ENCODE measurements around the gene PRKCH. TPM values are rescaled to one million over a fixed set of nuclear protein-coding genes. Genes with fewer than 3 reads are reported as not detected.

PRKCH gene
- total RNA-seq, 2 donors from 2014 or later: 7.2 to 8.6 TPM

DNA sequence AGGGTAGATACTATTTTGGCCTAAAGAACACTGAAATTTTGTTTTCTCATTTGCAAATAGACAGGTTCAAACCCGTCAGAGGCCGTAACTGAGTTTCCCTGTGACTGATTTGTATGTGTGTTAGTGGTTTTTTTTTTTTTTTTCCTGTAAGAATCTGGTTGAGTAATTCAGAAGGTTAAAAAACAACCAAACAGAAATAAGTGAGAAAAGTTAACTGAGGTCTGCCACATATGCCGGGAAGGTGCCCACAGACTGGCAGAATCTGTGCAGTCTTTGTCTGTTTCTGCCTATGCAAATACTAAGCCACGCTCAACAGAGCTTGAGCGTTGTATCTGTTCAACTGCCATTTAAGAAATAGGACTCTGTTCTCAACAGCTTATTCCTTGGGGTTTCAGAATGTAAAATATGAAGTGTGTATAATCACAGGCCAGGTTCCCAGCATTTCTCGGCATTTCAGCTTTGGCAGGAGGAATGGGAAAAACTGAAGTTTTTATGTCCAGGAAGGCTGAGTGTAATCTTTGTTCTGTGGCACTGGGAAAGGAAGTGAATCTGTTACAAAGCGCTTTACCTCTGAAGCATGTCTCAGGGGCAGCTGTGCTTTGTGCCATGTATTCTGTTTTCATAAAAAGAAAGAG, 181.9 kb downstream of the PRKCH start:
- no peaks in the 10 kb centered on the region for H3K27me3 ChIP-seq (ENCODE audit: control insufficient read depth, insufficient read depth, low read length, poor library complexity, severe bottlenecking)
- H3K4me1 ChIP-seq (ENCODE audit: control insufficient read depth, insufficient read depth, low read length): peaks cover 8% of the 10 kb centered on the region
- H3K9ac ChIP-seq (ENCODE audit: extremely low read depth, low read length, poor library complexity, severe bottlenecking): no peak overlapping the region
- WGBS, 2 experiments (ENCODE audit: insufficient coverage in 1 of 2, insufficient read length in 1 of 2): 86 to 90% methylated on average over 7 of the region's 7 CpGs
- no peaks in the 10 kb centered on the region for H3K36me3 ChIP-seq (ENCODE audit: control insufficient read depth, insufficient read depth, low read length)
- DNase-seq: no peak
- TF ChIP-seq, protein P1, sequence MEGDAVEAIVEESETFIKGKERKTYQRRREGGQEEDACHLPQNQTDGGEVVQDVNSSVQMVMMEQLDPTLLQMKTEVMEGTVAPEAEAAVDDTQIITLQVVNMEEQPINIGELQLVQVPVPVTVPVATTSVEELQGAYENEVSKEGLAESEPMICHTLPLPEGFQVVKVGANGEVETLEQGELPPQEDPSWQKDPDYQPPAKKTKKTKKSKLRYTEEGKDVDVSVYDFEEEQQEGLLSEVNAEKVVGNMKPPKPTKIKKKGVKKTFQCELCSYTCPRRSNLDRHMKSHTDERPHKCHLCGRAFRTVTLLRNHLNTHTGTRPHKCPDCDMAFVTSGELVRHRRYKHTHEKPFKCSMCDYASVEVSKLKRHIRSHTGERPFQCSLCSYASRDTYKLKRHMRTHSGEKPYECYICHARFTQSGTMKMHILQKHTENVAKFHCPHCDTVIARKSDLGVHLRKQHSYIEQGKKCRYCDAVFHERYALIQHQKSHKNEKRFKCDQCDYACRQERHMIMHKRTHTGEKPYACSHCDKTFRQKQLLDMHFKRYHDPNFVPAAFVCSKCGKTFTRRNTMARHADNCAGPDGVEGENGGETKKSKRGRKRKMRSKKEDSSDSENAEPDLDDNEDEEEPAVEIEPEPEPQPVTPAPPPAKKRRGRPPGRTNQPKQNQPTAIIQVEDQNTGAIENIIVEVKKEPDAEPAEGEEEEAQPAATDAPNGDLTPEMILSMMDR (conservative IDR thresholded peaks at IDR 0.05): no peak
- H3K4me1 Mint-ChIP-seq: peaks cover 32% of the 10 kb centered on the region
- H3K9me3 ChIP-seq (ENCODE audit: control insufficient read depth, low read length): no peaks in the 10 kb centered on the region
- H3K9me3 Mint-ChIP-seq: no peaks in the 10 kb centered on the region
- H3K36me3 Mint-ChIP-seq (ENCODE audit: low read depth): no peaks in the 10 kb centered on the region
- peak overlapping the region; percentile 52 for H3K27ac Mint-ChIP-seq
- no peak overlapping the region for H3K4me3 Mint-ChIP-seq
- H3K27me3 Mint-ChIP-seq (ENCODE audit: insufficient read depth): no peaks in the 10 kb centered on the region
- no peak overlapping the region for H3K4me3 ChIP-seq (ENCODE audit: low read length)
- H3K27ac ChIP-seq (ENCODE audit: low read depth, low read length): no peak overlapping the region

DNA sequence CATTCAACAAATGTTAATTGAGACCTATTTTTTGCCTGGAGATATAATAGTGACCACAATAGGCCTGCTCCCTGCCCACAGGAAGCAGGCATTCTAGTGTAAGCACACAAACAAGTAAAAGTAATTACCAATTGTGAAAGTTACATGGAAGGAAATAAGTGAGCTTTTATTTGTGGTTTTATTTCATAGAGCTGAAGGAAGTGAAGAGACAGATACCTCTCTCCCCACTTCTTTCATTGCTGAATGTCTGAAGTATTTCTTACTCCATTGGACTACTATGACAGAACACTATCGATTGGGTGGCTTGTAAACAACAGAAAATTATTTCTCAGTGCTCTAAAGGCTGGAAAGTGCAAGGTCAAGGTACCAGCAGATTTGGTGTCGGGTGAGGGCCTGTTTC, 183.5 kb downstream of the PRKCH start:
- TF ChIP-seq, protein P1 (conservative IDR thresholded peaks at IDR 0.05): no peak
- no peaks in the 10 kb centered on the region for H3K9me3 ChIP-seq (ENCODE audit: control insufficient read depth, low read length)
- no peaks in the 10 kb centered on the region for H3K36me3 ChIP-seq (ENCODE audit: control insufficient read depth, insufficient read depth, low read length)
- no peaks in the 10 kb centered on the region for H3K9me3 Mint-ChIP-seq
- no peaks in the 10 kb centered on the region for H3K4me1 ChIP-seq (ENCODE audit: control insufficient read depth, insufficient read depth, low read length)
- no peaks in the 10 kb centered on the region for H3K36me3 Mint-ChIP-seq (ENCODE audit: low read depth)
- no peak overlapping the region for H3K27ac ChIP-seq (ENCODE audit: low read depth, low read length)
- H3K27me3 Mint-ChIP-seq (ENCODE audit: insufficient read depth): no peaks in the 10 kb centered on the region
- no peaks in the 10 kb centered on the region for H3K27me3 ChIP-seq (ENCODE audit: control insufficient read depth, insufficient read depth, low read length, poor library complexity, severe bottlenecking)
- WGBS, 2 experiments (ENCODE audit: insufficient coverage in 1 of 2, insufficient read length in 1 of 2): 86 to 98% methylated on average over 1 to 2 of the region's 2 CpGs
- no peak overlapping the region for H3K9ac ChIP-seq (ENCODE audit: extremely low read depth, low read length, poor library complexity, severe bottlenecking)
- peaks cover 17% of the 10 kb centered on the region for H3K4me1 Mint-ChIP-seq
- DNase-seq: no peak
- H3K4me3 ChIP-seq (ENCODE audit: low read length): no peak overlapping the region
- no peak overlapping the region for H3K27ac Mint-ChIP-seq
- no peak overlapping the region for H3K4me3 Mint-ChIP-seq

DNA sequence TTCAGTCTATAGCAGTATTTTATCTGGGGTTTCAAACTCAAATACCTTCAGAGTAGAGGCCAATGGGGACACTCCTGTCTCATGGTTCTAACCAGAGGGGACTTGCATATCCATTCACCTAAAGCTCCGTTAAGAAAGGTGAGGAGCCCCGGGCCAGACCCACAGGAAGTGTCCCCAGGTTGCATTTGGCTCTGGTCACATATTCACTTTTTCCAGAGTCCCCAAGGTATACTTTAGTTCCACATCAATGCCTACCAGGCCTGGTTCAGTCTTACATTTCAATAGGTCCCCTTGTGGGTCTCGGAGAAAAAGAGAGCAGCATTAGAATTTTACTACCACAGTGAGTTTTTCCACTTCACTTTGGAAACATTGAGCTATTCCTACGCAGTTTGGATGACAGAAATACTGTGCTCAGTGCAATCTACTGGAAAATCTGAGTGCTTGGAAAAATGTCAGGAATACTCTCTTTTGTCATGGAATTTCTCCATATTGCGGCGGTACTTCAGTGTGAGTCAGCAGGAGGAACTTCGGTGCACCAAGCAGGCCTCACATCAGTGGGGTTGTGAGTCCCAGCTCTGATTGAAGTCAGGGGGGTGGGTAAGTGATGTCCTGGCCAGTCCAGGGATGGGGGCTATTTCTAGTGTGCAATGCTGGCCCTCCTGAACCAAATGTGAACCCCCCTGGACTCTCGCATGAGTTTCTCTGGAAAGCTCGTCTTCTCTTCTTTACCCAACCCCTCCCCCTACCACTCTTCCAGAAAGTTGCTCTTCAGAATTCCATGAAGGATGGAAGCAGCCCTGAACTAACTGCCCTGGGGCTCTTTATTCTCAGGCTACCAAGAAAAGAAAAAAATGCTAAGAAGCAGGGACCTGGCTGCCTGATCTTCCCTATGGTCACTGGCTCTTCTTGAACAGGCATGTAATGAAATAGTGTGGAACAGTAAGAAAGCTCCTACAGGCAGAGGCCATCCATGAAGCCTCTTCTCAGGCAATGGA, 184.7 kb downstream of the PRKCH start:
- no peak overlapping the region for H3K4me3 Mint-ChIP-seq
- no peak for DNase-seq
- Histone ChIP-seq H3K4me1 (ENCODE audit: control insufficient read depth, insufficient read depth, low read length) (no peaks in the 10 kb centered on the region), H3K36me3 (ENCODE audit: control insufficient read depth, insufficient read depth, low read length) (no peaks in the 10 kb centered on the region), H3K9me3 (ENCODE audit: control insufficient read depth, low read length) (no peaks in the 10 kb centered on the region), H3K27ac (ENCODE audit: low read depth, low read length) (no peak overlapping the region), H3K4me3 (ENCODE audit: low read length) (no peak overlapping the region), H3K27me3 (ENCODE audit: control insufficient read depth, insufficient read depth, low read length, poor library complexity, severe bottlenecking) (no peaks in the 10 kb centered on the region), H3K9ac (ENCODE audit: extremely low read depth, low read length, poor library complexity, severe bottlenecking) (no peak overlapping the region)
- TF ChIP-seq, protein P1 (conservative IDR thresholded peaks at IDR 0.05): no peak
- no peaks in the 10 kb centered on the region for H3K9me3 Mint-ChIP-seq
- H3K36me3 Mint-ChIP-seq (ENCODE audit: low read depth): no peaks in the 10 kb centered on the region
- H3K27me3 Mint-ChIP-seq (ENCODE audit: insufficient read depth): no peaks in the 10 kb centered on the region
- WGBS, 2 experiments (ENCODE audit: insufficient coverage in 1 of 2, insufficient read length in 1 of 2): 84 to 97% methylated on average over 4 to 9 of the region's 9 CpGs
- H3K27ac Mint-ChIP-seq: no peak overlapping the region
- peaks cover 17% of the 10 kb centered on the region for H3K4me1 Mint-ChIP-seq

Data from endodermal cell (in vitro differentiated cells).